ENCODE data around the gene CDK5RAP3.
A peak's percentile ranks its signal among the peaks of the same experiment; 100 is the strongest.
"Not testable (repeated sequence)": the region's sequence is repeated elsewhere in the genome, so short reads cannot be mapped to it uniquely, and the experiment has no call there.

CDK5RAP3 gene

GRCh38 chr17:47970725-47971499 lies at the start of gene CDK5RAP3:
CDK5RAP3 (plus strand) TSS chr17:47971113; CDS start chr17:47971147, 34 bp downstream.
- DNase-seq (ENCODE audit: low read depth in 2 of 2), result peak; percentile 96

- no peak for DNase-seq (ENCODE audit: low read depth in 2 of 2)
These were observed 45.9 kb upstream of the CDK5RAP3 start for GRCh38 chr17:47924785-47925677.

- DNase-seq (ENCODE audit: low read depth in 2 of 2), result no peak
These were observed 45.3 kb upstream of the CDK5RAP3 start for GRCh38 chr17:47925678-47925988.

GRCh38 chr17:47927821-47928400 lies 43.0 kb upstream of the CDK5RAP3 start:
- DNase-seq (ENCODE audit: low read depth in 2 of 2), result no peak

- no peak for DNase-seq (ENCODE audit: low read depth in 2 of 2)
These were observed 42.5 kb upstream of the CDK5RAP3 start for GRCh38 chr17:47928415-47928814.

- DNase-seq (ENCODE audit: low read depth in 2 of 2), result no peak
These were observed 41.5 kb upstream of the CDK5RAP3 start for GRCh38 chr17:47929218-47930000.

GRCh38 chr17:47931848-47932247 lies 39.1 kb upstream of the CDK5RAP3 start:
- DNase-seq (ENCODE audit: low read depth in 2 of 2), result no peak

GRCh38 chr17:47934856-47935255 lies 36.1 kb upstream of the CDK5RAP3 start:
- DNase-seq (ENCODE audit: low read depth in 2 of 2), result no peak

- DNase-seq (ENCODE audit: low read depth in 2 of 2), result not testable (repeated sequence)
These were observed 35.4 kb upstream of the CDK5RAP3 start for GRCh38 chr17:47935468-47935867.

GRCh38 chr17:47935961-47936360 lies 35.0 kb upstream of the CDK5RAP3 start:
- no peak for DNase-seq (ENCODE audit: low read depth in 2 of 2)

GRCh38 chr17:47937941-47938340 lies 33.0 kb upstream of the CDK5RAP3 start:
- DNase-seq (ENCODE audit: low read depth in 2 of 2), result no peak

GRCh38 chr17:47941246-47942095 lies 29.4 kb upstream of the CDK5RAP3 start, which contains the start of gene PNPO:
PNPO (plus strand) TSS chr17:47941571; CDS start chr17:47941676, 105 bp downstream.
- DNase-seq (ENCODE audit: low read depth in 2 of 2), result peak; percentile 81 to 83

GRCh38 chr17:47942096-47942510 lies 28.8 kb upstream of the CDK5RAP3 start:
- no peak for DNase-seq (ENCODE audit: low read depth in 2 of 2)

GRCh38 chr17:47942568-47942967 lies 28.3 kb upstream of the CDK5RAP3 start:
- DNase-seq (ENCODE audit: low read depth in 2 of 2), result no peak

GRCh38 chr17:47945080-47945479 lies 25.8 kb upstream of the CDK5RAP3 start:
- DNase-seq (ENCODE audit: low read depth in 2 of 2), result no peak

- no peak for DNase-seq (ENCODE audit: low read depth in 2 of 2)
These were observed 25.1 kb upstream of the CDK5RAP3 start for GRCh38 chr17:47945529-47946508.

- DNase-seq (ENCODE audit: low read depth in 2 of 2), result no peak
These were observed 24.4 kb upstream of the CDK5RAP3 start for GRCh38 chr17:47946516-47946915.

- peak; percentile 37 to 45 for DNase-seq (ENCODE audit: low read depth in 2 of 2)
These were observed 23.9 kb upstream of the CDK5RAP3 start for GRCh38 chr17:47946929-47947397.

GRCh38 chr17:47948706-47949196 lies 22.2 kb upstream of the CDK5RAP3 start:
- DNase-seq (ENCODE audit: low read depth in 2 of 2), result no peak
